Parathyroid adenoma (tissue), 2 donors: ENCODE results near the gene DCAF15.

Source experiments
- H2AFZ ChIP-seq: fragments of 300-600 bp; sonication (generic); one replicate; pipeline ENCODE4 v1.7.0; 2017; ENCODE audit warnings: antibody characterized with exemption, mild to moderate bottlenecking
- H3K27ac ChIP-seq: fragments of 300-600 bp; sonication (generic); one replicate; pipeline ENCODE4 v1.7.0; 2017
- H3K27me3 ChIP-seq: fragments of 300-600 bp; sonication (generic); one replicate; pipeline ENCODE4 v1.7.0; 2017; ENCODE audit warnings: low read length; ENCODE audit not compliant: control insufficient read depth, insufficient read depth
- H3K36me3 ChIP-seq: fragments of 300-600 bp; sonication (generic); one replicate; pipeline ENCODE4 v1.7.0; 2017; ENCODE audit warnings: low read length; ENCODE audit not compliant: control insufficient read depth, insufficient read depth
- H3K4me1 ChIP-seq: fragments of 300-600 bp; sonication (generic); one replicate; pipeline ENCODE4 v1.7.0; 2017; ENCODE audit warnings: control low read depth
- H3K4me2 ChIP-seq: fragments of 300-600 bp; sonication (generic); one replicate; pipeline ENCODE4 v1.7.0; 2017; ENCODE audit warnings: low read length
- H3K4me3 ChIP-seq: fragments of 300-600 bp; sonication (generic); one replicate; pipeline ENCODE4 v1.7.0; 2017; ENCODE audit warnings: low read depth, low read length
- H3K79me2 ChIP-seq: fragments of 300-600 bp; sonication (generic); one replicate; pipeline ENCODE4 v1.7.0; 2017; ENCODE audit warnings: control low read depth
- H3K9ac ChIP-seq: fragments of 300-600 bp; sonication (generic); one replicate; pipeline ENCODE4 v1.7.0; 2017; ENCODE audit warnings: mild to moderate bottlenecking
- H3K9me3 ChIP-seq: fragments of 300-600 bp; sonication (generic); one replicate; pipeline ENCODE4 v1.7.0; 2017; ENCODE audit warnings: low read length; ENCODE audit not compliant: control insufficient read depth
- TF ChIP-seq, protein P1 (sequence below): fragments of 300-600 bp; sonication (generic); IDR thresholded peaks from one replicate; pipeline ENCODE4 v1.7.0; 2017; ENCODE audit warnings: antibody characterized with exemption, mild to moderate bottlenecking
- donor health status: primary hyperparathyroidism.

The DCAF15 gene

GRCh38 chr19:13992025-13992424 lies 39.7 kb downstream of the DCAF15 start:
- no peak overlapping the region for H3K4me2 ChIP-seq
- H3K4me1 ChIP-seq, result peaks cover 23% of the 10 kb centered on the region
- H3K27ac ChIP-seq, result no peak overlapping the region
- H3K9ac ChIP-seq, result no peak overlapping the region
- no peak overlapping the region for H2AFZ ChIP-seq
- no peaks in the 10 kb centered on the region for H3K27me3 ChIP-seq
- no peak overlapping the region for H3K4me3 ChIP-seq
- TF ChIP-seq, protein P1, sequence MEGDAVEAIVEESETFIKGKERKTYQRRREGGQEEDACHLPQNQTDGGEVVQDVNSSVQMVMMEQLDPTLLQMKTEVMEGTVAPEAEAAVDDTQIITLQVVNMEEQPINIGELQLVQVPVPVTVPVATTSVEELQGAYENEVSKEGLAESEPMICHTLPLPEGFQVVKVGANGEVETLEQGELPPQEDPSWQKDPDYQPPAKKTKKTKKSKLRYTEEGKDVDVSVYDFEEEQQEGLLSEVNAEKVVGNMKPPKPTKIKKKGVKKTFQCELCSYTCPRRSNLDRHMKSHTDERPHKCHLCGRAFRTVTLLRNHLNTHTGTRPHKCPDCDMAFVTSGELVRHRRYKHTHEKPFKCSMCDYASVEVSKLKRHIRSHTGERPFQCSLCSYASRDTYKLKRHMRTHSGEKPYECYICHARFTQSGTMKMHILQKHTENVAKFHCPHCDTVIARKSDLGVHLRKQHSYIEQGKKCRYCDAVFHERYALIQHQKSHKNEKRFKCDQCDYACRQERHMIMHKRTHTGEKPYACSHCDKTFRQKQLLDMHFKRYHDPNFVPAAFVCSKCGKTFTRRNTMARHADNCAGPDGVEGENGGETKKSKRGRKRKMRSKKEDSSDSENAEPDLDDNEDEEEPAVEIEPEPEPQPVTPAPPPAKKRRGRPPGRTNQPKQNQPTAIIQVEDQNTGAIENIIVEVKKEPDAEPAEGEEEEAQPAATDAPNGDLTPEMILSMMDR, result no peak
- H3K79me2 ChIP-seq, result peaks cover 36% of the 10 kb centered on the region
- no peaks in the 10 kb centered on the region for H3K36me3 ChIP-seq
- no peaks in the 10 kb centered on the region for H3K9me3 ChIP-seq

DNA sequence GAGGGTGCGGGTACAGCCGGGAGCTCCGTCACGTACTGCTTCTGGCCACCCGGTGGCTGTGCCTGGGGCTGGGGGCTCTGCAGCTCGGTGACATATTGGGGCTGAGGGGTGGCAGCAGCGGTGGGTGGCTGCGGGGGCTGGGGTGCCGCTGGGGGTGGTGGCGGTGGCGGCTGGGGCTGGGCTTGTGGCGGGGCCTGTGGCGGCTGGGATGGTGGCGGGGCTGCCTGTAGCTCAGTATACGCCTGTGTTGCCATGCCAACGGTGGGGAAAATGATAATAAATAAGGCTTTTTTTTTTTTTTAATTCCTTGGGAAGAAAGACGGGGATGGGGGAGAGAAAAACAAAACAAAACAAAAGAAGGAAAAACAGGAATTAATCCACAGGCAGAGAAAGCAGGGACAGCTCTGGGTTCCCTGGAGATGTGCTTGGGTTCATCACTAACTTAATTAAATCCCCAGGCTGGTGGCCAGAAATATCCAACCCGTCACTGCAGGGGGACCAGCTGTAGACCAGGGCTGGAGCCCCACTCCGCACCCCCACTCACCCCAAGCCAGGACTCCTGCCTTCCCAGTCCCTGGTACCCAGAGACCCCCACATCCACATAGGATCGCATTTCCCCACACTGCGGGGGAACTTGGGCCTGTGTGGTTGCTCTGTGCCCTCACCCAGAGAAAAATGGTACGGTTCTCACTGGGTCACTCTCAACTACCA lies 41.4 kb downstream of the DCAF15 start:
- no peak overlapping the region for H2AFZ ChIP-seq
- H3K4me3 ChIP-seq, result no peak overlapping the region
- H3K9ac ChIP-seq, result no peak overlapping the region
- H3K27ac ChIP-seq, result no peak overlapping the region
- H3K9me3 ChIP-seq, result no peaks in the 10 kb centered on the region
- H3K4me2 ChIP-seq, result no peak overlapping the region
- peaks cover 11% of the 10 kb centered on the region for H3K4me1 ChIP-seq
- TF ChIP-seq, protein P1, result no peak
- H3K79me2 ChIP-seq, result peaks cover 44% of the 10 kb centered on the region
- H3K27me3 ChIP-seq, result no peaks in the 10 kb centered on the region
- H3K36me3 ChIP-seq, result no peaks in the 10 kb centered on the region

- Histone ChIP-seq H3K4me1 (peaks cover 3% of the 10 kb centered on the region), H3K4me2 (no peak overlapping the region), H3K36me3 (no peaks in the 10 kb centered on the region), H3K9ac (no peak overlapping the region), H2AFZ (no peak overlapping the region), H3K9me3 (no peaks in the 10 kb centered on the region), H3K79me2 (peaks cover 56% of the 10 kb centered on the region), H3K27me3 (no peaks in the 10 kb centered on the region), H3K27ac (no peak overlapping the region), H3K4me3 (no peak overlapping the region)
- TF ChIP-seq, protein P1, result no peak
Observed at GRCh38 chr19:13995017-13995728, 42.9 kb downstream of the DCAF15 start.

GRCh38 chr19:13995878-13996765 lies 43.8 kb downstream of the DCAF15 start:
- Histone ChIP-seq H3K36me3 (no peaks in the 10 kb centered on the region), H3K4me1 (peaks cover 10% of the 10 kb centered on the region), H3K27ac (no peak overlapping the region), H3K4me2 (no peak overlapping the region), H3K27me3 (no peaks in the 10 kb centered on the region), H3K4me3 (no peak overlapping the region), H3K9ac (no peak overlapping the region), H3K79me2 (peaks cover 65% of the 10 kb centered on the region), H3K9me3 (no peaks in the 10 kb centered on the region), H2AFZ (no peak overlapping the region)
- TF ChIP-seq, protein P1, result no peak
